ENCODE data around the gene C4orf36. TPM values are rescaled to one million over a fixed set of nuclear protein-coding genes. Genes with fewer than 3 reads are reported as not detected.
A peak's percentile ranks its signal among the peaks of the same experiment; 100 is the strongest.

Gene C4orf36
- total RNA-seq, 1 experiment from 2014 or later, result 5.3 TPM

- CTCF ChIA-PET, result no interaction called here
- peak overlapping the region; percentile 37 for H3K27ac ChIP-seq (ENCODE audit: low read depth, low read length, poor library complexity, severe bottlenecking)
These were observed 54.3 kb downstream of the C4orf36 start for GRCh38 chr4:86837691-86838503.

GRCh38 chr4:86835677-86836076, 56.5 kb downstream of the C4orf36 start:
- TF ChIP-seq EZH2 (IDR thresholded peaks at IDR 0.05; ENCODE audit: borderline replicate concordance, low read depth, low read length, poor library complexity, severe bottlenecking) (no peak), CTCF (conservative IDR thresholded peaks at IDR 0.05; ENCODE audit: low read depth, low read length) (no peak)
- no peaks in the 10 kb centered on the region for H3K27me3 ChIP-seq (replicated peaks; ENCODE audit: insufficient read depth, low read depth, low read length, poor library complexity)
- no peaks in the 10 kb centered on the region for H3K9me3 ChIP-seq (ENCODE audit: low read depth, low read length, poor library complexity, severe bottlenecking)
- H3K4me3 ChIP-seq (ENCODE audit: low read depth, low read length, poor library complexity, severe bottlenecking), result no peak overlapping the region
- ChIA-PET CTCF (no interaction called here), POLR2A (ENCODE audit: low non-redundant PET) (no interaction called here)
- no peak overlapping the region for H3K27ac ChIP-seq (ENCODE audit: low read depth, low read length, poor library complexity, severe bottlenecking)
- H3K36me3 ChIP-seq (ENCODE audit: insufficient read depth, low read length, poor library complexity, severe bottlenecking), result no peaks in the 10 kb centered on the region
- intact Hi-C loops (cut with micrococcal nuclease; ENCODE audit: unreplicated experiment), result no loop called here
- BruUV-seq (replicated peaks), result no TSS peak
- H3K4me1 ChIP-seq (ENCODE audit: insufficient read depth, low read length, poor library complexity, severe bottlenecking), result peaks cover 6% of the 10 kb centered on the region
- no peak for DNase-seq (ENCODE audit: low spot score)

More at GRCh38 chr4:86837691-86838503, 54.3 kb downstream of the C4orf36 start:
- DNase-seq (ENCODE audit: low spot score), result no peak
- BruUV-seq (replicated peaks), result no TSS peak
- no peaks in the 10 kb centered on the region for H3K9me3 ChIP-seq (ENCODE audit: low read depth, low read length, poor library complexity, severe bottlenecking)
- no peak overlapping the region for H3K4me3 ChIP-seq (ENCODE audit: low read depth, low read length, poor library complexity, severe bottlenecking)
- POLR2A ChIA-PET (ENCODE audit: low non-redundant PET), result no interaction called here
- H3K27me3 ChIP-seq (replicated peaks; ENCODE audit: insufficient read depth, low read depth, low read length, poor library complexity), result no peaks in the 10 kb centered on the region
- TF ChIP-seq CTCF (conservative IDR thresholded peaks at IDR 0.05; ENCODE audit: low read depth, low read length) (no peak), EZH2 (IDR thresholded peaks at IDR 0.05; ENCODE audit: borderline replicate concordance, low read depth, low read length, poor library complexity, severe bottlenecking) (no peak)
- no peaks in the 10 kb centered on the region for H3K36me3 ChIP-seq (ENCODE audit: insufficient read depth, low read length, poor library complexity, severe bottlenecking)
- intact Hi-C loops (cut with micrococcal nuclease; ENCODE audit: unreplicated experiment), result no loop called here
- H3K4me1 ChIP-seq (ENCODE audit: insufficient read depth, low read length, poor library complexity, severe bottlenecking), result no peaks in the 10 kb centered on the region

- no TSS peak for BruUV-seq (replicated peaks)
- no peak for TF ChIP-seq CTCF (conservative IDR thresholded peaks at IDR 0.05; ENCODE audit: low read depth, low read length)
- TF ChIP-seq EZH2 (IDR thresholded peaks at IDR 0.05; ENCODE audit: borderline replicate concordance, low read depth, low read length, poor library complexity, severe bottlenecking), result no peak
- ChIA-PET POLR2A (ENCODE audit: low non-redundant PET) (no interaction called here), CTCF (no interaction called here)
- H3K9me3 ChIP-seq (ENCODE audit: low read depth, low read length, poor library complexity, severe bottlenecking), result no peaks in the 10 kb centered on the region
- H3K27ac ChIP-seq (ENCODE audit: low read depth, low read length, poor library complexity, severe bottlenecking), result no peak overlapping the region
- intact Hi-C loops (cut with micrococcal nuclease; ENCODE audit: unreplicated experiment), result no loop called here
- H3K36me3 ChIP-seq (ENCODE audit: insufficient read depth, low read length, poor library complexity, severe bottlenecking), result no peaks in the 10 kb centered on the region
- peaks cover 6% of the 10 kb centered on the region for H3K4me1 ChIP-seq (ENCODE audit: insufficient read depth, low read length, poor library complexity, severe bottlenecking)
- DNase-seq (ENCODE audit: low spot score), result peak; percentile 19
- H3K4me3 ChIP-seq (ENCODE audit: low read depth, low read length, poor library complexity, severe bottlenecking), result no peak overlapping the region
- H3K27me3 ChIP-seq (replicated peaks; ENCODE audit: insufficient read depth, low read depth, low read length, poor library complexity), result no peaks in the 10 kb centered on the region
These were observed 57.3 kb downstream of the C4orf36 start for GRCh38 chr4:86834901-86835300.
